CD4-positive, alpha-beta T cell treated with Interleukin-10 for 1 hour (primary cell): ENCODE data around the gene RAP1GAP.
A peak's percentile ranks its signal among the peaks of the same experiment; 100 is the strongest.

ENCODE experiments used
- DNase-seq: peaks from one replicate; pipeline ENCODE4 v3.0.0-alpha.2; 2020

RAP1GAP gene

DNA sequence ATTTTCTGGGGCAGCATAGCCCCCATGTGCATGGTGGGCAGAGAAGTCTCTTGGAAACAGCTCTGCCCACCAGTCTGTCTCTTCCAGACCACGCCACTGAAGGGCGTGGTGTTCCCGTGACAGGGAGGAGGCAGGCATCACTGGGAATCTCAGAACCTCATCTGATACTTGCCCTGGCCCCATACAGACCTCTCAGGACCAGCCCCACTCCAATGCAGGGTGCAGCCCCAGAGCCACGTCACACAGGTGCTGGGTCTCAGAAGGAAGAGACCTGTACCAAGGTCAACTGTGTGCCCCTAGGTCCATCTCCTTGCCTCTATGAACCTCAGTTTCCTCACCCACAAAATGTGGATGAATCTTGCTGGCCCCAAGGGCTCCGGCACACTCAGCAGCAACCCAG is 7.3 kb downstream of the RAP1GAP start:
- DNase-seq, result no peak

- no peak for DNase-seq
Observed at GRCh38 chr1:21659924-21660326, 9.2 kb downstream of the RAP1GAP start.

- peak; percentile 85 for DNase-seq
Observed at GRCh38 chr1:21659099-21659923, 9.8 kb downstream of the RAP1GAP start.

DNA sequence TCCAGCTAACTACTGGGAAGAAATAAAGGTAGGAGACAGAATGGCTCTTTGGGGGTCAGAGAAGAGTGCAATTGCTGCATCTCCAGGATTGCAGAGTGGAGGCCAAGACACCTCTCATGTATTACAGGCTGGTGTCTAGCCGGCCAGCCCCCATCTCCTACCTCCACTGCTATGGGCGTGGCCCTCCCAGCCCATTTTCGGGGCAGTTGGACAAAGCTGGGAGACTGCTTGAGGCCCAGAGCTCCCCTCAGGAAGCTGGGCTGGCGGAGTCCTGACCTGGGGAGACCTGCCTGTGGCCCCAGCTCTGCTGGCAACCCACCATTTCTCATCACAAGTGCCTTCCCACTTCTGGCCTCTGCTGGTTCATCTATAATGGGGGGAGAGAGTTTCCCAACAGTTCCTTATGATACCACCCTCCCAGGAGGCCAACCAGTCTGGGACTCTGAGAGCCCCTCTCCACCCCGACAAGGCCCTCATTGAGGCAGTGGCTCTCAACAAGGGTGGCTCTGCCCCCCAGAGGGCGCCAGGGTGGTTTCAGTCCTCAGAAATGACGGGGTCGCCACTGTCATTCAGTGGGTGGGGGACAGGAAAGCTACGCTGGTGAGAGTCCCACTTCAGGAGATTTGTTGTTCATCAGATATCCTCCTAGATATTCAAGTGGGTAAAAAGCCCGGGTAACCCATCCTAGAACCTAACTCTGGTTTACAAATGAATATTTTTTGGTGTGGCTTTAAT is 11.5 kb downstream of the RAP1GAP start:
- DNase-seq, result no peak

- no peak for DNase-seq
Observed at GRCh38 chr1:21655748-21656147, 13.4 kb downstream of the RAP1GAP start.

- DNase-seq, result no peak
Observed at GRCh38 chr1:21655259-21655658, 13.9 kb downstream of the RAP1GAP start.

DNA sequence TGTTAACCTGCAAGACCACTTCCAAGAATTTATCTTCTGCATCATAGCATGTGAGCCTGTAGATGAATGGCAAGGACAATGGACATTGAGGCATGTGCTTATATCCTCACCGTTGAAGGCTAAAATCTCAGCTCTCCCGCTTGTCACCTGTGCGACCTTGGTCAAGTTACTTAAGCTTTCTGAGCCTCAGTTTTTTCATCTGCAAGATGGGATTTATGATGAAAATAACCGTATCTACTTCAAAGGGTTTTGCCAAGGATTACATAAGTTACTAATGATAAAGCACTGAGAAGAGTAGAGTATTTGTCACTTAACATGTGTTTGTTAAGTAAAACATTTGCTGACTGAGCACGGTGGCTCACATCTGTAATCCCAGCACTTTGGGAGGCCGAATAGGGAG is 14.9 kb downstream of the RAP1GAP start:
- no peak for DNase-seq

DNA sequence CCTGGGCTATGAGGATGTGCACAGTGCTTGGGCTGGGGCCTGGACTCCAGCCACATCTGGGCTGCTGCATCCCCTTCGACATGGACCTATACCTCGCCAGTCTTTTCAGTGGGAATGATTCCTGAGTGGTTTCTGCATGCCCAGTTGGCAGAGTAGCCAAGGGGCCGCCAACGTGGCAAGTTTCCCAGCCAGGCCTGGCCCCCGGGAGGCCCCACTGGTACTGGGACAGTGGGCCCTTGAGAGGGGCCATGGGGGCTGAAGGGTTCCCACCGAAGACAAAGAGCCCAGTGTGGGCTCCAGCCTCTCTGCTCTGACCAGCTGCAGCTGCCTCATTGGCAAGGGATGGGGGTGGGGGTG is 15.4 kb downstream of the RAP1GAP start:
- DNase-seq, result no peak

GRCh38 chr1:21652937-21653743 is 16.0 kb downstream of the RAP1GAP start:
- DNase-seq, result no peak

DNA sequence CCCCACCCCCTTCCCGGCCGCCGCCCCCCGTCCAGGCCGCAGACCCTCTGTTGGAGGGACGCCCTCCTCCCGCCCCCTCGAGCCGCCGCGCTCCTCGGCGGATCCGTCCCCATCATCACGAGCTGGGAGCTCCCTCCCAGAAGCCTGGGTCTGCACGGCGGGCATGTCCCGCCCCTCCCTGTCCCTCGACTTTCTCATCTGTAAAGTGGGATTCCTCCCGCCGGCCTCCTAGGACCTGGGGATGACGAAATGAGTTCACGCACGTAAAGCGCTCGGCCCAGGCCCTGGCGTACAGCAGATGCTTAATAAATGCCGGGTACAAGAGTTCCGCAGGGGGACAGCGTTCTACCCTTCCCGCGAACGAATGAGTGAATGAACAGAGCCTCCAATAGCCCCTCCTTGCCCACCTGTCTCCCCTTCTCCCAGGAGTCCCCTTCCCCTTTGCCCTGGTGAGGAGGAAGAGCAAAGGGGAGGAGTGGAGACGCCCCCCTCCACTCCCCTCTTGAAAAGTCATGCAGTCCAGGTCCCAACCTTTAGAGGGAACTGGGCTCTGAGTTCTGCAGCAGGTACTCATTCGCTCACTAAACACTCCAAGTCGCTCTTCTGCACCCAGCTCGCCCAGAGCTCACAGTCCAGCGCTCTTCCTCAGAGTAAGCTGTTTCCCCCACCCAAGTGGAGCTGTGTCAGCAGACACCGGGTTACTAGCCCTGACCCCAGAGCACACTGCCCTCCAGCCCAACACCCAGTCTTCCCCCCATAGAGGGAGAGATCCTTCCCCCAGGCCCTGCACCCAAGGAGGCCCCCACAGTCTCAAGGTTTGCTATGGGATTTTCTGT is 16.8 kb downstream of the RAP1GAP start:
- no peak for DNase-seq

- DNase-seq, result peak; percentile 59
Observed at GRCh38 chr1:21651214-21652042, 17.7 kb downstream of the RAP1GAP start.

DNA sequence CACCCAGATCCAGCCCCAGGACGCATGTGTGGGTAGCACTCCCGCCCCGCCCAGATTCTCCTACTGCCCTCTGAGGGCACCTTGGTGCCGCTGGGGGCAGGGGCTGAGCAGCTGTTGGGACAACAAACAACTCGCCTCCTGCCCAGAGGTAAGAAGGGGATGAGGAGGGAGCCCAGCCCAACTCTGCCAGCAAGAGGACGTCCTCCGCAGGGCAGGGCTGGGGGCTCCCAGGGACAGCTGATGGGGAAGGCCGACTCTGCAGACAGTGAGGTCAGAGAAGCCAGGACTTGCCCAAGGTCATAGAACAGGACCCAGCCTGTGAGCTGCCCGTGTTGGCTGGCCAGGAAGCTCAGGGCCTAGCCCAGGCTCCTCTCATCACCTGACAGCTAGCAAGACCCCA is 18.8 kb downstream of the RAP1GAP start:
- DNase-seq, result no peak

- no peak for DNase-seq
Observed at GRCh38 chr1:21649315-21649714, 19.8 kb downstream of the RAP1GAP start.

DNA sequence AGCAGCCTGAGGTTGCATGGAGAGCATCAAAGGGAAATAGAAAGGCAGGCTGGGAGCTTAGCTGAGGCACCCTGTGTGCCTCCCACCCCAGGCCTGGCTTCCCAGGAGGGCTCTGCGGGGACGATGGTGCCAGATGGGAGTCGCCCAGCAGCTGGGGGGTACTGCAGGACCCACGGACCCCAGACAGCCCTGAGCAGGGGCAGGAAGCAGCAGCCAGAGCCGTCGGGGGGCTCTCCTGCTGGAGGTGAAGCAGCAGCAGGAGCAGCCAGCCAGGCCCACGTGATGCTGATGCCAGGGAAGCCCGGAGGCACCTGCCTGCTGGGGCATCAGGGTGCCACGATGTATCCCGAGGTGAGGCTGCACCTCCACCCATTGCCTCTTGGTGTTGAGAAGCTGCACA is 20.4 kb downstream of the RAP1GAP start:
- no peak for DNase-seq

DNA sequence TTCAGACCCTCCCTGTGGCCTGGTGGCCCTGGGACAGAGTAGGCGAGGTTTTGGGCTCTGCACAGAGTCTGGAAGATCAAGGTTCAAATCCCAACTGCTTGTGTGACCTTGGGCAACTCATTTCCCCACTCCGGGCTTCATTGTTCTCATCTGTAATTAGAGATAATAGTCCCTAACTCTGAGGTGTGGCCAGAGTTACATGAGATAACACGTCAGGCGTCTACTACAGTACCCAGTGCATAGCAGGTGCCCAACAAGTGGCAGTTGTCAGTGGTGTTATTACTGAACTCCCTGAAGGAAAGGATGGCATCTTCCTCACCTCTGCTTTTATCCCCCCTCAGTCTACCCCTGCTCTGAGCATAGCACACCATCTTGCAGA is 20.8 kb downstream of the RAP1GAP start:
- no peak for DNase-seq

DNA sequence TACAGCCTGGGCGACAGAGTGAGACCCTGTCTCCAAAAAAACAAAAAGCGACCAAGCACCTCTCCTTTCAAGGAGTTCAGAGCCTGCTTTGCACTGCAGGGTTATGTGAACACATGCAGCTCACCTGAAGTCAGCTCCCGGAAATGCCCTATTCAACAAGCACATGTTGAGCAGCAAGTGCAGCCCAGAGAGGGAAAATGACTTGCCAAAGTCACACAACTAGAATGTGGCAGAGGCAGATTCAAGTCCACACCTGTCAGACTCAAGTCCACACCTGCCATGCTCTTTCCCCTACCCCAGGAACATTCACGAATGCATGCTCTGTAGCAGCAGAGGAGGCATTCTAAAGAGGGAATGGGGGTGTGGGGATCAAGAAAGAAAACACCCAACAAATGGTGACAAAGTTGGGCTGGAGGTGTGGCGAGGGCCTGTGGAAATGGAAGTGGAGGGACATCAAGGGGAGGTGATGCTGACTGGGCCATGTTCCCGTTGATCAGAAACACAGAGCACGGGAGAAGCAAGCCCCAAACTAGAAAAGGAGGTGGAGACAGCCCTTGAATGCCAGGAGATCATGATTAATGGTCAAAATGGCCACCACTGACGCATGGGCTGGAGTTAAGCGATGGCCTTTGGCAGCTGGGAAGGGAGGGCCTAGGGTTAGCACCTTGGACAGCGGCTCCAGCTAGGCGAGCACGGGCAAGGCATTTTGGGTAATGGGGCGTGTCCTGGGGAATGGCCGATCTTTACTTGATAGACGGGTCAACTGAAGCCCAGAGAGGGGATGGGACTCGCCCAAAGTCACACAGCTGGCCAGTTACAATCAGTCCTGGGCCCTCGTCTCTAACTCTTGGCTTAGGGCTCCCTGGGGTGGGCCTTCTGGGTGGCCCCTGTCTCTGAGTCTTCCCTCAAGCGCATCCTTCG is 21.5 kb downstream of the RAP1GAP start:
- peak; percentile 16 for DNase-seq

GRCh38 chr1:21645550-21645949 is 23.6 kb downstream of the RAP1GAP start:
- no peak for DNase-seq

- DNase-seq, result no peak
Observed at GRCh38 chr1:21644906-21645305, 24.3 kb downstream of the RAP1GAP start.

DNA sequence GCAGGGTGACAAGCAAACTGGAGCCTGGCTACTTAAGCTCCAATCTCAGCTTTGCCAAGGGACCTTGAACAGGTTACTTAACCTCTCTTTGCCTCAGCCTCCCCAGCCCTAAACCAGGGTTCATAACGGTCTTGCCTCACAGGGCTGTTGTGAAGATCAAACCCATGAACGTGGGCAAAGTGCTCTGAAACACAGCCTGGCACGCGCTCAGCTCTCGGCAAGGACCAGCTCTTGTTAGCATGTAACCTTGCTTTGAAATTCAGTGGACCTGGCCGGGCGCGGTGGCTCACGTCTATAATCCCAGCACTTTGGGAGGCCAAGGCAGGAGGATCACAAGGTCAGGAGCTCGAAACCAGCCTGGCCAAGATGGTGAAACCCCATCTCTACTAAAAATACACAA is 24.8 kb downstream of the RAP1GAP start:
- DNase-seq, result no peak

DNA sequence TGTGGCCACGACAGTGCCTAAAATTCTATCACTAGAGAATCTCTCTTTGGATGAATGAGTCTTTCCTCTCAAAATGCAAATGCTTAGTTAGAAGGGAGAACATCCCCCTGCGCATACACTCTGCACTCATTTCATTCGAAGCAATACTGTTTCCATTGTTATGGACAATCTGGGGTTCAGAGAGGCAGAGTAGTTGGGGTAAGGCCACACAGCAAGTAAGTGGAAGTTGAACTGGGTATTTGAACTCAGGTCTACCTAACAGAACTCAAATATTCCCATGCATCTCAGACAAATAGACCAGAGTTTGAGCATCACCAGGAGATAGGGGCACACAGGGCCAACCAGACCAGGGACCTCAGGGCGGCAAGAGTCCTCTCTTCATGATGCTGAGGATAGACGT is 25.5 kb downstream of the RAP1GAP start:
- no peak for DNase-seq
